ENCODE data around the gene MAP4K4.

MAP4K4 gene

DNA sequence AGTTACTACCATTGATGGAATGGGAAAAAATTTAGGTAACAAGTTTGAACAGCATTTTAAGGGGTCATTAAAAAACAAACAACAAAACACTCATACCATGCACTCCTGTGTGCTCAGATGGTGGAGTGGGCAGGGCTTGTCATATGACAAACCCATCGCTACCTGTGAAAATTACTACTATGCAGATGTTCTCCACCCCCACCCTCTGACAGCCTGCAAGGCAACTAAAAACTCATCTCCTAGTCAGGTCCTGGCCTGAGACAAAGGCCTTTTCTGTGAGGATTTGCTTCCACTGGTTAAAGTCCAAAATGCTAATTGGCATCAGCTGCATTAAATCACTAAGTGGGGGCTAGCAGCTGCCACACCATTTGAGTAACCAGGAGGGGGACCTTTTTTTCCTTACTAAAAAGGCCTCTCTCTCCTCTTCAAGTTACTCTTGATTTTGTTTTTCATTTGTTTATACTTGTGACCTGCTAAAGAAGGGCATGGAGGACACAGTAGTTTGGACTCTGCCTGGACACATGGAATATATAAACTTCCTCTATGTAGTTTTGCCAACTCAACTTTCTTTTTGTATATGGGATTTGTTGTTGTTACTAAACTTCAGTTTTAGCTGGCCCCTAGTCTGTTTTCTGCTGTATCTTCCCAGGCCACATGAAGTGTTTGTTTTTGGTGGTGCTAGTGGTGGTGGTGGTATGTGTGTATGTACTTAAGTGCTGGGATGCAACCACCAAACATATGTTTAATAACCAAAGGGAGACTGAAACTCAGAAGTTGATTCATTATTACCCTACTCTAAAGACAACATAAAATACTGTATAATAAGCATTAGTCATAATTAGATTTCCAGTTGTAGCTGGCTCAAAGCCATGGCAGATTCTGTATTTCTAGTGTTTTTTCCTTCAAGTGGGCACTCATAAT, 121.3 kb downstream of the MAP4K4 start:
- Histone ChIP-seq H4K20me1 (ENCODE audit: insufficient read depth, low read length) (no peaks in the 10 kb centered on the region), H3K9me2 (replicated peaks; ENCODE audit: insufficient read depth, low read length) (no peaks in the 10 kb centered on the region), H3K79me2 (ENCODE audit: low read length) (no peaks in the 10 kb centered on the region), H3K4me3 (ENCODE audit: low read length) (no peak overlapping the region), H3K9ac (ENCODE audit: low read length) (no peak overlapping the region), H3K9me3 (replicated peaks; ENCODE audit: insufficient read depth, low read length) (no peaks in the 10 kb centered on the region), H3F3A (ENCODE audit: insufficient read depth, low read length) (no peaks in the 10 kb centered on the region), H3K4me1 (ENCODE audit: low read length) (peaks cover 5% of the 10 kb centered on the region; the same call in 1 of the 2 replicates), H3K27ac (ENCODE audit: low read length) (no peak overlapping the region), H3K4me2 (ENCODE audit: low read depth, low read length) (no peak overlapping the region), H3K36me3 (replicated peaks; ENCODE audit: insufficient read depth, low read length) (no peaks in the 10 kb centered on the region), H2AFZ (ENCODE audit: low read length) (no peak overlapping the region), H3K27me3 (replicated peaks; ENCODE audit: insufficient read depth, low read length) (no peaks in the 10 kb centered on the region)
- TF ChIP-seq EZH2 (optimal IDR thresholded peaks at IDR 0.05; ENCODE audit: low read depth, low read length), result no peak
- no peak for TF ChIP-seq CTCF (IDR thresholded peaks at IDR 0.05; ENCODE audit: low read length)
- TF ChIP-seq EZH2phosphoT487 (IDR thresholded peaks at IDR 0.05; ENCODE audit: low read length), result no peak
- no peak for DNase-seq

DNA sequence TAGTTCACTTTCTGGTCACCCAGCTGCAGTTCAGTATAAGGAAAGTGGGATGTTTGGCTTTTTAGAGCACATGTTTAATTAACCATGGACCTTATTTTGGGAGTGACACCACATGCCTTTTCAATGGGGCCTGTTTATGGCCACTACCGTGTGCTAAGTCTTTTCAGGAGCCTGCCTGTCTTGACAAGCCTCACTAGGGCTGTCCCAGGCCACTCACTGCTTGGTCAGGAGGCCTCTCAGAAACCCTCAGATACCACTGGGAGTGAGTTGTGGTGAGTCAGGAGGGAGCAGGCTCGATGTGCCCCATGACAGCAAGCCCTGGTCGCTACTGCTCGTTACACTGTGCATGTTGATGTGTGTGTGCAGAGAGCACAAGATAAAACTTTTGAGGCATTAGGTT, 123.0 kb downstream of the MAP4K4 start:
- H3K27me3 ChIP-seq (replicated peaks; ENCODE audit: insufficient read depth, low read length), result no peaks in the 10 kb centered on the region
- H3F3A ChIP-seq (ENCODE audit: insufficient read depth, low read length), result no peaks in the 10 kb centered on the region
- H3K4me3 ChIP-seq (ENCODE audit: low read length), result no peak overlapping the region
- no peak for DNase-seq
- no peaks in the 10 kb centered on the region for H3K36me3 ChIP-seq (replicated peaks; ENCODE audit: insufficient read depth, low read length)
- TF ChIP-seq EZH2 (optimal IDR thresholded peaks at IDR 0.05; ENCODE audit: low read depth, low read length), result no peak
- TF ChIP-seq EZH2phosphoT487 (IDR thresholded peaks at IDR 0.05; ENCODE audit: low read length), result no peak
- no peak for TF ChIP-seq CTCF (IDR thresholded peaks at IDR 0.05; ENCODE audit: low read length)
- no peaks in the 10 kb centered on the region for H3K9me2 ChIP-seq (replicated peaks; ENCODE audit: insufficient read depth, low read length)
- no peak overlapping the region for H2AFZ ChIP-seq (ENCODE audit: low read length)
- no peaks in the 10 kb centered on the region for H3K79me2 ChIP-seq (ENCODE audit: low read length)
- no peaks in the 10 kb centered on the region for H4K20me1 ChIP-seq (ENCODE audit: insufficient read depth, low read length)
- peaks cover 5% of the 10 kb centered on the region; the same call in 1 of the 2 replicates for H3K4me1 ChIP-seq (ENCODE audit: low read length)
- no peaks in the 10 kb centered on the region for H3K9me3 ChIP-seq (replicated peaks; ENCODE audit: insufficient read depth, low read length)
- H3K4me2 ChIP-seq (ENCODE audit: low read depth, low read length), result no peak overlapping the region
- no peak overlapping the region for H3K9ac ChIP-seq (ENCODE audit: low read length)
- H3K27ac ChIP-seq (ENCODE audit: low read length), result no peak overlapping the region

GRCh38 chr2:101821059-101821805, 123.7 kb downstream of the MAP4K4 start:
- Histone ChIP-seq H3K4me1 (ENCODE audit: low read length) (peaks cover 10% of the 10 kb centered on the region), H3K4me2 (ENCODE audit: low read depth, low read length) (no peak overlapping the region), H3K27me3 (replicated peaks; ENCODE audit: insufficient read depth, low read length) (no peaks in the 10 kb centered on the region), H2AFZ (ENCODE audit: low read length) (no peak overlapping the region), H3K9me3 (replicated peaks; ENCODE audit: insufficient read depth, low read length) (no peaks in the 10 kb centered on the region), H3F3A (ENCODE audit: insufficient read depth, low read length) (no peaks in the 10 kb centered on the region), H3K36me3 (replicated peaks; ENCODE audit: insufficient read depth, low read length) (no peaks in the 10 kb centered on the region), H3K4me3 (ENCODE audit: low read length) (no peak overlapping the region), H3K79me2 (ENCODE audit: low read length) (no peaks in the 10 kb centered on the region), H3K9me2 (replicated peaks; ENCODE audit: insufficient read depth, low read length) (no peaks in the 10 kb centered on the region), H3K27ac (ENCODE audit: low read length) (no peak overlapping the region), H4K20me1 (ENCODE audit: insufficient read depth, low read length) (no peaks in the 10 kb centered on the region), H3K9ac (ENCODE audit: low read length) (no peak overlapping the region)
- no peak for TF ChIP-seq EZH2 (optimal IDR thresholded peaks at IDR 0.05; ENCODE audit: low read depth, low read length)
- no peak for TF ChIP-seq EZH2phosphoT487 (IDR thresholded peaks at IDR 0.05; ENCODE audit: low read length)
- no peak for TF ChIP-seq CTCF (IDR thresholded peaks at IDR 0.05; ENCODE audit: low read length)
- no peak for DNase-seq
